ENCODE results near the gene TRPM7.
"Not testable (repeated sequence)": the region's sequence is repeated elsewhere in the genome, so short reads cannot be mapped to it uniquely, and the experiment has no call there.

The TRPM7 gene

DNA sequence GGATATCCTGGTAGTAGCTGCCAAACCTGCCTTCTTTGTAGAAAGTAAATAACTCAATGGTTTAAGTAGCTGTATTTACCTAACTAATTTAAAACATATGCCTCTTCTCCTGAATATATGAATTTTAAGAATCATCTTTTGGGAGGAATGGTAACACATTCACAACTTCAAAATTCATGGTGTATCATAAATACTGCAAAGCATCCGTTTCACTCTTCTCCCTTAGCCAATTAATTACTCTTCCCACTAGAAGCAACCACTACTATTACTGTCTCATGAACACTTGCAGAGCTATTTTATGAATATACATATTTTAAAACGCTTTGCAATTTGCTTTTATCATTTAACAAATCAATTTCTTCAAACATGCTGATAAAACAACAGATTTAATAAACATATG lies 81.1 kb downstream of the TRPM7 start:
- no peak for TF ChIP-seq CTCF (IDR thresholded peaks at IDR 0.05; ENCODE audit: insufficient read depth, missing control alignments)
- DNase-seq (ENCODE audit: insufficient read length, low spot score) (no peak), FAIRE-seq (no peak)

DNA sequence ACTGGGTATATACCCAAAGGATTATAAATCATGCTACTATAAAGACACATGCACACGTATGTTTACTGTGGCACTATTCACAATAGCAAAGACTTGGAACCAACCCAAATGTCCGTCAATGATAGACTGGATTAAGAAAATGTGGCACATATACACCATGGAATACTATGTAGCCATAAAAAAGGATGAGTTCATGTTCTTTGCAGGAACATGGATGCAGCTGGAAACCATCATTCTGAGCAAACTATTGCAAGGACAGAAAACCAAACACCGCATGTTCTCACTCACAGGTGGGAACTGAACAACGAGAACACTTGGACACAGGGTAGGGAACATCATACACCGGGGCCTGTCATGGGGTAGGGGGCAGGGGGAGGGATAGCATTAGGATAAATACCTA lies 84.6 kb downstream of the TRPM7 start:
- not testable (repeated sequence) for DNase-seq (ENCODE audit: insufficient read length, low spot score); FAIRE-seq

DNA sequence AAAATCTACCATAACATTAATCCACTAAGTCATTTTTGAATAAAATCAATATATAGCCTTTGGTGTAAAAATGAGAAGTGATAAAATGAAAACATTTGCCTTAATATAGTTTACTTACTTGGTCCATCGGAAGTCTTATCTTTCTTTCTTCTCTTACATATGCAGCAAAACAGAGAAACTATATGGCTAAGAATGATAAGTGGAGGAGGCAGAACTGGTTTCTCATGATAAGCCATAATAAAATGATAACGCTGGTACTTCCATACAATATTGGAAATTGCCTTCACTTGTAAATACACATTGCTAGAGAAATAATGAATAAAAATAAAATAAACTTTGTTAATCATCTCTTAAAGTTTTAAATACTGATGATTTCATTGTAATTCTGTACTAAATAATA lies 92.3 kb downstream of the TRPM7 start:
- TF ChIP-seq CTCF (IDR thresholded peaks at IDR 0.05; ENCODE audit: insufficient read depth, missing control alignments), result no peak
- no peak for FAIRE-seq

DNA sequence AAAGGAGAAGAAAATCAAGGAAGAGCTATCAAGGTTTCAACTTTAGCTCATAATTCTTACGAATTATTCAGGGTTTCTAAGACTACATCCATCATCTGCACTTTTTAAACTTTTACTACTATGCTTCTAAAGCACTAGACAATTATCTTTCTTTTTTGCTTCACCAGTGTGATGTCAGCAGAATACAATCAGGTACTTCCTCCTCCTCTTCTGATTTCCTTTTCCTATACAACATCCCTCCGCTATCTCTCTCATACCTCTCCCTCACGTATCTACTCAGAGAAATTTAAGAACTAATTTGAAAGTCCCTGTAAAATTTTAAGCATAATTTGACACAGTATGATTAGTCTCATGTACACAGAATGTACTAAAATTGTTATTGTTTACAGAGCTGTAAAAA lies 92.8 kb downstream of the TRPM7 start:
- FAIRE-seq (no peak), DNase-seq (ENCODE audit: insufficient read length, low spot score) (no peak)
- no peak for TF ChIP-seq CTCF (IDR thresholded peaks at IDR 0.05; ENCODE audit: insufficient read depth, missing control alignments)

More for the DNA sequence above, 92.3 kb downstream of the TRPM7 start:
- DNase-seq (ENCODE audit: insufficient read length, low spot score), result no peak

DNA sequence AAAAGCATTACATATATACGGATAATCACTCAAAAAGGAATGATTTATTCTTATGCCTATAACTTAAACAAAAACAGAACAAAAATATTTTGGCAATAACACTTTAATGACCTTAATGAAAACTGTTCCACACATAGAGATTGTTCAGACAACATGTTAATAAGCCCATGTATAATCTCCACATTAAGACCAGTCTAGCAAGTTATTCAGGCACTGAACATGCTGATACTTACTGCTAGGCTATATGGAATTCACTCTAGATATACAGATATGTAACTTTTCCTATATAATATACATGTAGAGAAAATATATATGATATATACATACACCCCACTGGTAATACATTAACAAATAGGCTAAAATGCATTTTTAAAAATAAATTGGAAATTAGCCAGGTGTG lies 96.3 kb downstream of the TRPM7 start:
- FAIRE-seq (no peak), DNase-seq (ENCODE audit: insufficient read length, low spot score) (no peak)
- TF ChIP-seq CTCF (IDR thresholded peaks at IDR 0.05; ENCODE audit: insufficient read depth, missing control alignments), result no peak

DNA sequence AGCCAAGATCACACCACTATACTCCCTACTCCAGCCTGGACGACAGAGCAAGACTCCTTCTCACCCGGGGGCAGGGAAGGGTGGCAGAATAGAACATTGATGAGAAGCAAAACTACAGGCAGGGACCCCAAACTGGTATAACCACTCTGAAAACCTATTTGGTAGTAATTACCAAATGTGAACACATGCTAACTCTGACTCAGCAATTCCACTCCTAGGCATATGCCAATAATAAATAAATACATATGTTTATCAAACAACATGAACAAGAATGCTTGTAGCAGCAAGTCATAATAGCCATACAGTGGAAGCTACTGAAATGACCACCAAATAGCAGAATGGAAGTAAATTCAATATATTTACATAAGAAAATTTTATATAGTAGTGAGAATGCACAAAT lies 109.1 kb downstream of the TRPM7 start:
- DNase-seq (ENCODE audit: insufficient read length, low spot score), result no peak
- no peak for FAIRE-seq
- no peak for TF ChIP-seq CTCF (IDR thresholded peaks at IDR 0.05; ENCODE audit: insufficient read depth, missing control alignments)

GRCh38 chr15:50576166-50576565 lies 110.4 kb downstream of the TRPM7 start:
- DNase-seq (ENCODE audit: insufficient read length, low spot score), result no peak
- FAIRE-seq, result no peak
- no peak for TF ChIP-seq CTCF (IDR thresholded peaks at IDR 0.05; ENCODE audit: insufficient read depth, missing control alignments)

DNA sequence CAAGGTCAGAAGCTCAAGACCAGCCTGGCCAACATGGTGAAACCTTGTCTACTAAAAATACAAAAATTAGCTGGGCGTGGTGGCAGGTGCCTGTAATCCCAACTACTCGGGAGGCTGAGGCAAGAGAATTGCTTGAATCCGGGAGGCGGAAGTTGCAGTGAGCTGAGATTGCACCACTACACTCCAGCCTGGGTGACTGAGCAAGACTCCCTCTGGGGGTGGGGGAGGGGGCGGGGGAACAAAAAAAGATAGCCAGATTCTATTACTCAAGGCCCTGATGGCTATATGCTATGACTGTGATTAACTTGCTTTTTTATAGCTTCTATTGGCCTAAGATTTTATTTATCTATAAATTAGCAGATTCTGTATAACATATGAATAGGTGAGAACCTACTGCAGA lies 112.8 kb downstream of the TRPM7 start:
- FAIRE-seq; DNase-seq (ENCODE audit: insufficient read length, low spot score): not testable (repeated sequence)
